ENCODE data around the gene TMEM151A.

Gene TMEM151A

GRCh38 chr11:66324664-66325063 lies 33.0 kb downstream of the TMEM151A start:
- DNase-seq, result no peak

- DNase-seq, result no peak
These were observed 33.6 kb downstream of the TMEM151A start for GRCh38 chr11:66325263-66325671.

GRCh38 chr11:66326261-66327111 lies 34.8 kb downstream of the TMEM151A start:
- DNase-seq, result no peak

GRCh38 chr11:66327171-66328030 lies 35.7 kb downstream of the TMEM151A start:
- no peak for DNase-seq

GRCh38 chr11:66328031-66328301 lies 36.3 kb downstream of the TMEM151A start:
- no peak for DNase-seq

- peak; percentile 60 for DNase-seq
These were observed 36.8 kb downstream of the TMEM151A start for GRCh38 chr11:66328302-66329144.

- DNase-seq, result no peak
These were observed 37.5 kb downstream of the TMEM151A start for GRCh38 chr11:66329165-66329673.

- DNase-seq, result no peak
These were observed 39.2 kb downstream of the TMEM151A start for GRCh38 chr11:66330931-66331330.

- DNase-seq, result no peak
These were observed 40.1 kb downstream of the TMEM151A start for GRCh38 chr11:66331542-66332370.

GRCh38 chr11:66332371-66333219 lies 40.9 kb downstream of the TMEM151A start:
- DNase-seq, result no peak

GRCh38 chr11:66333220-66333877 lies 41.7 kb downstream of the TMEM151A start:
- no peak for DNase-seq

GRCh38 chr11:66333896-66334604 lies 42.4 kb downstream of the TMEM151A start:
- no peak for DNase-seq

GRCh38 chr11:66334605-66335442 lies 43.1 kb downstream of the TMEM151A start:
- no peak for DNase-seq

GRCh38 chr11:66335531-66336233 lies 44.0 kb downstream of the TMEM151A start:
- no peak for DNase-seq

GRCh38 chr11:66336234-66337102 lies 44.8 kb downstream of the TMEM151A start, which contains the start of gene RIN1:
Gene RIN1 (minus strand): TSS chr11:66336434. CDS start chr11:66336402, 32 bp downstream.
- peak; percentile 28 for DNase-seq

GRCh38 chr11:66337103-66337899 lies 45.6 kb downstream of the TMEM151A start:
- no peak for DNase-seq

All from NCI-H1092 (cell line).